Non-pigmented ciliary epithelial cell (primary cell): Measurements from ENCODE around the gene SRBD1.

Source experiments
- DNase-seq: peaks from one replicate; pipeline ENCODE4 v3.0.0-alpha.2; 2010; ENCODE audit warnings: low read depth

Gene SRBD1

DNA sequence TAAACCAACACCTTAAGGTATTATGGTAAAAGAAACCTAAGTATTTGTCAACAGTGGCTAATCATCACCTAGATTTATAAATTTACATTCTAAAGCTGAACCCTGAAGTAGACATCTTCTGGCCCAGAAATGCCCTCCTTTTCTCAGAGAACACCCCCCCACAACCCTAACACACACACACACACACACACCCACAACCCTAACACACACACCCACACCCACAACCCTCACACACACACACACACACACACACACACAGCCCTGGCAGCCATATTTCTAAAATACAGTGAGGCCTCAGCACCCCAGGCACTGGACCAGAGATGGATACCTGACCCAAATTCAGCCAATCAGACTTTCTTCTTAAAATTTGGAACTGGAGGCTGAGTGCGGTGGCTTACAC, 14.3 kb downstream of the SRBD1 start:
- no peak for DNase-seq

- DNase-seq, result no peak
Measured at GRCh38 chr2:45595721-45596435, 15.2 kb downstream of the SRBD1 start.

DNA sequence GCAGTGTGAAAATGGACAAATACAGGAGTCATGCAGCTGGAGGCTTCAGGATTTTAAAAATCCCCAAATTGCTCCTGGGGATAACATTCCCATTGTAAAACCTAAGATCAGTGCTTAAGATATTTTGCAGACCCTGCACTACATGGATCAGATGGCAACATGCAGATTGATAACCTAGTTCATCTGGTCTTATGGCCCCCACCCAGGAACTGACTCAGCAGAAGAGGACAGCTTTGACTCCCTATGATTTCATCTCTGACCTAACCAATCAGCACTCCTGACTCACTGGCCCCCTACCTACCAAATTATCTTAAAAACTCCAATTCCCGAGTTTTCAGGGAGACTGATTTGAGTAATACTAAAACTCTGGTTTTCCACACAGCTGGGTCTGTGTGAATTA, 20.0 kb downstream of the SRBD1 start:
- no peak for DNase-seq

- no peak for DNase-seq
Measured at GRCh38 chr2:45588158-45588829, 22.8 kb downstream of the SRBD1 start.

GRCh38 chr2:45586600-45586999, 24.5 kb downstream of the SRBD1 start:
- DNase-seq, result no peak

- DNase-seq, result no peak
Measured at GRCh38 chr2:45585267-45585861, 25.7 kb downstream of the SRBD1 start.

- no peak for DNase-seq
Measured at GRCh38 chr2:45583977-45584376, 27.1 kb downstream of the SRBD1 start.

- no peak for DNase-seq
Measured at GRCh38 chr2:45582522-45582921, 28.5 kb downstream of the SRBD1 start.

DNA sequence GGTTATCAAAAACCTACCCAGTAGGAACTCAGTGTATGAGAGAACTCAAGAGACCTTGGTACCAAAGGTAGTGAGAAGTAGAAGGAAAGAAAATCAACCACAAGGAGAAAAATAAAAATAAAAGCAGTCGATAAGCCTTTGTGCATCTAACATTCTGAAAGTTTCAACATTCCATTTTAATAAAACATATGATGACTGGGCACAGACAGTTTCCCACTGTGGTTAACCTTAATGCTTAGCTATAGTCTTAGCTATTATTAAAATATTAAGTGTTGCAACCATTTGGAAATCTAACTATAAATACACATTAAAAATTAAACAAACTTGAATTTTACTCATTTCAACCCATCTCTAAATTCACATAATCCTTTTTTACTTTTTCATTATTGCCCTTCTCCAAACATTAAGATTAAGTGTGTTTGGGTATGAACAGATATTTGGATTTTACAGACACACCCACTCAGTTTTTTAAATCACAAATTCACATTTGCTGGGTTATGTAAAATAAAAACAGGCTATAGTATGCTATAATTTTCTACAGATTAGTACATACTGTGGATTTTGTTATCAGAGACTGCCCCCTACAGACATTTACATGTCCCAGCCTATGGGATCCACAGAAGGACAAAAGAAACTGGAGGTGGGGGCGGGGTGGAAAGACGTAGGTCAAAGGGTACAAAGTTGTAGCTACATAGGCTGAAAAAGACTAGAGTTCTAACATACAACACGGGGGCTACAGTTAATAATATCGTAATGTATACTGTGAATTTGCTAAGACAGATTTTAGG, 32.8 kb downstream of the SRBD1 start:
- DNase-seq, result no peak

- no peak for DNase-seq
Measured at GRCh38 chr2:45577441-45577840, 33.6 kb downstream of the SRBD1 start.

DNA sequence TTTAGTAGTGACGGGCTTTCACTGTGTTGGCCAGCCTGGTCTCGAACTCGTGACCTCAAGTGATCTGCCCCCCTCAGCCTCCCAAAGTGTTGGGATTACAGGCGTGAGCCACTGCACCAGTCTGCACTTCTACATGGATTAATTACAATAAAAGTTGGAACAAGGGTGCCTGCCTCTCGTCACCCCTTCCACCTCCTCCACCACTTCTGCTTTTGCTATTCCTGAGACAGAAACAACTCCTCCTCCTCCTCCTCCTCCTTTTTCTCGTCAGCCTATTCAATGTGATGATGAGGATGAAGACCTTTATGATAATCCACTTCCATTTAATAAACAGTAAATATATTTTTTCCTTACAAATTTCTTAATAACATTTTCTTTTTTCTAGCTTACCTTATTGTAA, 35.2 kb downstream of the SRBD1 start:
- DNase-seq, result no peak

- no peak for DNase-seq
Measured at GRCh38 chr2:45572979-45573378, 38.1 kb downstream of the SRBD1 start.

DNA sequence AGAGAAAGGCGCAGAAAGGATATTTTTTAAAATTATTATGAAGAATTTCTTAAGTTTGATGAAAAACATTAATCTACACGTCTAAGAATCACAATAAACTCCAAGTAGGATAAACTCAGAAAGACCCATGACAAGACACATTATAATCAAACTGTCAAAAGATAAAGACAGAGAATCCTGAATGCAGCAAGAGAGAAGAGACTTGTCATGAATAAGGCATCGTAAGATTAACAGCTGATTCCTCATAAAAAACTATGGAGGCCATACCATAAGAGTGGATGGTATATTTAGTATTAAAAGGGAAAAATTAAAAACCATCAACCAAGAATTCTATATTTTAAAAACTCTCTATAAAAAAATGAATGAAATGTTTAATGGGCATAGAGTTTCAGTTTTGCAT, 39.1 kb downstream of the SRBD1 start:
- no peak for DNase-seq

- no peak for DNase-seq
Measured at GRCh38 chr2:45570671-45571334, 40.3 kb downstream of the SRBD1 start.

GRCh38 chr2:45568935-45569334, 42.1 kb downstream of the SRBD1 start:
- no peak for DNase-seq

GRCh38 chr2:45567974-45568789, 42.9 kb downstream of the SRBD1 start:
- no peak for DNase-seq

- DNase-seq, result no peak
Measured at GRCh38 chr2:45567288-45567963, 43.6 kb downstream of the SRBD1 start.

- DNase-seq, result no peak
Measured at GRCh38 chr2:45559436-45559835, 51.6 kb downstream of the SRBD1 start.

DNA sequence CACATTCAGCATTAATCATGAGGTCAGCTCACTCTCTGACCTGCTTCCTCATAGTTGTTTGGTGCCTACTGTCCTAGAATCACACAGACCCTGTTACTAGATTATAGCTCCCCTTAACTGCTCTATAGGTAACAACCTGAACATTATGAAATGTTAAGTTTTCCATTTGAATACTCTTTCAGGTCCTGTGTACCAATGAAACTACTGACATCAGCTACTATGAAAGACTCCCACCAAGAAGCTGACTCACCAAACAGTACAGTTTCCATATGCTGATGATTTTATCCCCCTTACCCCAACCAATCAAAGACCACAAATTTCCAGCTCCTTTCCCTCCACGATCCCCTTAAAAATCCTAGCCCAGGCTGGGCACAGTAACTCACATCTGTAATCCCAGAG, 56.3 kb downstream of the SRBD1 start:
- no peak for DNase-seq

DNA sequence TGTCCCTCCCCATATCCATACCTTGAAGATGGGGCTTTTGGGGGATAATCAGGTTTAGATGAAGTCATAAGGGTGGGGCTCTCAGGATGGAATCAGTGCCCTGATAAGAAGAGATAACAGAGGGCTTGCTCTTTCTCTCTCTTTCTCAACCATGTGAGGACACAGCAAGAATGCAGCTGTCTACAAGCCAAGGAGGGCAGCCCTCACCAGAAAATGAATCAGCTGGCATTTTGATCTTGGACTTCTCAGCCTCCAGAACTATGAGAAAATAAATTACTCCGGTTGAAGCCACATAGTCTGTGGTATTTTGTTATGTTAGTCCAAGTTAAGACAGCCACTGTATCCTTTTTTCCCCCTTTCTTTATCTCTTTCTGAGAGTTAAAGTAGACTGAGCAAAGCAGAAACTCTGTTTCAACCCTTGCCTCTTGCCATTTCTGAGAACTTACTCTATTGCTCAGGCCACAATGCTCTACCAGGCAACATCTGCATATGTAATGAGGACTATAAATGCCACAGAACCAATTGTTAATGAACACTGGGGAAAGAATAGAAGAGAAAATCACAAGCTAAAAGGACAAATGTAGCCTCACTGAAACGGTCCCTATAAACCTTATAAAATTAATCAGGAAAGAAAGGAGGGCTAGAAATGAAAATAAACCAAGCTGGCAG, 56.9 kb downstream of the SRBD1 start:
- no peak for DNase-seq
